A673 (cell line): ENCODE data around the gene NUDT17. TPM values are rescaled to one million over a fixed set of nuclear protein-coding genes. Genes with fewer than 3 reads are reported as not detected.

Source experiments
- BruUV-seq: library from RNA; stranded (reverse); fragments of 400-500 nt; replicated peaks from 2 replicates; lab custom pipeline; 2021; lab: Mats Ljungman, UMichigan
- CTCF ChIA-PET: fragments of 300-600 bp; sonication (Branson Sonifier 250); formaldehyde crosslinking; loops from one replicate; lab custom pipeline; 2022; ENCODE audit warnings: antibody characterized with exemption; lab: Charles Lee
- POLR2A ChIA-PET: fragments of 300-600 bp; sonication (Branson Sonifier 250); formaldehyde crosslinking; loops from one replicate; lab custom pipeline; 2022; ENCODE audit warnings: antibody characterized with exemption; ENCODE audit not compliant: low non-redundant PET; lab: Charles Lee
- DNase-seq: peaks from one replicate; pipeline ENCODE4 v3.0.0-alpha.2; 2015; ENCODE audit warnings: low spot score
- H3K27ac ChIP-seq: fragments of 200-600 bp; sonication (generic); 2 replicates; pipeline ENCODE4 v1.5.1; 2016; ENCODE audit warnings: mixed run types, low read depth, mild to moderate bottlenecking, mixed read lengths, antibody characterized with exemption, low read length; ENCODE audit not compliant: poor library complexity, severe bottlenecking
- H3K27me3 ChIP-seq: fragments of 200-600 bp; sonication (generic); replicated peaks from 2 replicates; pipeline ENCODE4 v1.6.1; 2017; ENCODE audit warnings: mixed run types, low read depth, mild to moderate bottlenecking, mixed read lengths, antibody characterized with exemption, low read length; ENCODE audit not compliant: insufficient read depth, poor library complexity
- H3K36me3 ChIP-seq: fragments of 200-600 bp; sonication (generic); 2 replicates; pipeline ENCODE4 v1.6.1; 2016; ENCODE audit warnings: mixed run types, mild to moderate bottlenecking, mixed read lengths, antibody characterized with exemption, low read length; ENCODE audit not compliant: insufficient read depth, poor library complexity, severe bottlenecking
- H3K4me1 ChIP-seq: fragments of 200-600 bp; sonication (generic); 2 replicates; pipeline ENCODE4 v1.6.1; 2017; ENCODE audit warnings: mixed run types, mild to moderate bottlenecking, mixed read lengths, antibody characterized with exemption, low read length; ENCODE audit not compliant: insufficient read depth, poor library complexity, severe bottlenecking
- H3K4me3 ChIP-seq: fragments of 200-600 bp; sonication (generic); 2 replicates; pipeline ENCODE4 v1.5.1; 2016; ENCODE audit warnings: low read depth, mixed run types, mild to moderate bottlenecking, mixed read lengths, low read length; ENCODE audit not compliant: poor library complexity, severe bottlenecking
- H3K9me3 ChIP-seq: fragments of 200-600 bp; sonication (generic); 2 replicates; pipeline ENCODE4 v1.6.1; 2016; ENCODE audit warnings: mixed run types, low read depth, mild to moderate bottlenecking, mixed read lengths, antibody characterized with exemption, low read length; ENCODE audit not compliant: poor library complexity, severe bottlenecking
- EZH2 ChIP-seq: fragments of 200-600 bp; sonication (generic); IDR thresholded peaks from 2 replicates; pipeline ENCODE4 v1.6.1; 2017; ENCODE audit warnings: borderline replicate concordance, low read depth, mild to moderate bottlenecking, mixed read lengths, antibody characterized with exemption, low read length; ENCODE audit not compliant: poor library complexity, severe bottlenecking
- intact Hi-C: fragments of 100-400 bp; cut with micrococcal nuclease; formaldehyde crosslinking; loops from one replicate; pipeline ENCODE4 v1.10.0; 2022; ENCODE audit not compliant: unreplicated experiment
- total RNA-seq: library from RNA; stranded (reverse); gene quantifications from 2 replicates; pipeline ENCODE4 v1.2.3, GENCODE V29; 2021
- TF ChIP-seq, protein P1 (sequence below): fragments of 300-800, 200-600 bp; sonication (generic); conservative IDR thresholded peaks from 2 replicates; pipeline ENCODE4 v1.5.1; 2017; ENCODE audit warnings: low read depth, mild to moderate bottlenecking, antibody characterized with exemption, low read length, moderate library complexity, mixed read lengths

The NUDT17 gene
- total RNA-seq, 1 experiment from 2014 or later, result 3.4 TPM

GRCh38 chr1:145846201-145846612 lies 777 bp downstream of the NUDT17 start:
- peak; percentile 67 for DNase-seq
- Histone ChIP-seq H3K4me3 (peak overlapping the region; percentile 74), H3K4me1 (peaks cover 12% of the 10 kb centered on the region), H3K27ac (peak overlapping the region; percentile 85), H3K27me3 (no peaks in the 10 kb centered on the region), H3K9me3 (no peaks in the 10 kb centered on the region), H3K36me3 (peaks cover 49% of the 10 kb centered on the region)
- TF ChIP-seq EZH2, result no peak
- TF ChIP-seq, protein P1, sequence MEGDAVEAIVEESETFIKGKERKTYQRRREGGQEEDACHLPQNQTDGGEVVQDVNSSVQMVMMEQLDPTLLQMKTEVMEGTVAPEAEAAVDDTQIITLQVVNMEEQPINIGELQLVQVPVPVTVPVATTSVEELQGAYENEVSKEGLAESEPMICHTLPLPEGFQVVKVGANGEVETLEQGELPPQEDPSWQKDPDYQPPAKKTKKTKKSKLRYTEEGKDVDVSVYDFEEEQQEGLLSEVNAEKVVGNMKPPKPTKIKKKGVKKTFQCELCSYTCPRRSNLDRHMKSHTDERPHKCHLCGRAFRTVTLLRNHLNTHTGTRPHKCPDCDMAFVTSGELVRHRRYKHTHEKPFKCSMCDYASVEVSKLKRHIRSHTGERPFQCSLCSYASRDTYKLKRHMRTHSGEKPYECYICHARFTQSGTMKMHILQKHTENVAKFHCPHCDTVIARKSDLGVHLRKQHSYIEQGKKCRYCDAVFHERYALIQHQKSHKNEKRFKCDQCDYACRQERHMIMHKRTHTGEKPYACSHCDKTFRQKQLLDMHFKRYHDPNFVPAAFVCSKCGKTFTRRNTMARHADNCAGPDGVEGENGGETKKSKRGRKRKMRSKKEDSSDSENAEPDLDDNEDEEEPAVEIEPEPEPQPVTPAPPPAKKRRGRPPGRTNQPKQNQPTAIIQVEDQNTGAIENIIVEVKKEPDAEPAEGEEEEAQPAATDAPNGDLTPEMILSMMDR, result peak; percentile 71
- ChIA-PET CTCF (interaction anchor here (2.9 kb wide), 1 partner anchor 13 kb away, joined by 25 read pairs; the partner anchor contains the start of gene PIAS3), POLR2A (interaction anchor here (0.9 kb wide), 1 partner anchor 19 kb away, joined by 5 read pairs; no protein-coding TSS in a partner anchor)
- BruUV-seq, result no TSS peak
- intact Hi-C loops, result loop anchor here (5.0 kb wide), 1 partner anchor 131 kb away; no protein-coding TSS in a partner anchor

GRCh38 chr1:145847827-145848226 lies 2.4 kb downstream of the NUDT17 start:
- peaks cover 45% of the 10 kb centered on the region for H3K36me3 ChIP-seq
- DNase-seq, result no peak
- intact Hi-C loops, result loop anchor here (5.0 kb wide), 1 partner anchor 129 kb away; no protein-coding TSS in a partner anchor
- peaks cover 12% of the 10 kb centered on the region for H3K4me1 ChIP-seq
- H3K9me3 ChIP-seq, result no peaks in the 10 kb centered on the region
- no peak for TF ChIP-seq EZH2
- TF ChIP-seq, protein P1, result no peak
- no peaks in the 10 kb centered on the region for H3K27me3 ChIP-seq
- H3K4me3 ChIP-seq, result no peak overlapping the region
- CTCF ChIA-PET, result no interaction called here
- BruUV-seq, result no TSS peak
- POLR2A ChIA-PET, result no interaction called here
- no peak overlapping the region for H3K27ac ChIP-seq

DNA sequence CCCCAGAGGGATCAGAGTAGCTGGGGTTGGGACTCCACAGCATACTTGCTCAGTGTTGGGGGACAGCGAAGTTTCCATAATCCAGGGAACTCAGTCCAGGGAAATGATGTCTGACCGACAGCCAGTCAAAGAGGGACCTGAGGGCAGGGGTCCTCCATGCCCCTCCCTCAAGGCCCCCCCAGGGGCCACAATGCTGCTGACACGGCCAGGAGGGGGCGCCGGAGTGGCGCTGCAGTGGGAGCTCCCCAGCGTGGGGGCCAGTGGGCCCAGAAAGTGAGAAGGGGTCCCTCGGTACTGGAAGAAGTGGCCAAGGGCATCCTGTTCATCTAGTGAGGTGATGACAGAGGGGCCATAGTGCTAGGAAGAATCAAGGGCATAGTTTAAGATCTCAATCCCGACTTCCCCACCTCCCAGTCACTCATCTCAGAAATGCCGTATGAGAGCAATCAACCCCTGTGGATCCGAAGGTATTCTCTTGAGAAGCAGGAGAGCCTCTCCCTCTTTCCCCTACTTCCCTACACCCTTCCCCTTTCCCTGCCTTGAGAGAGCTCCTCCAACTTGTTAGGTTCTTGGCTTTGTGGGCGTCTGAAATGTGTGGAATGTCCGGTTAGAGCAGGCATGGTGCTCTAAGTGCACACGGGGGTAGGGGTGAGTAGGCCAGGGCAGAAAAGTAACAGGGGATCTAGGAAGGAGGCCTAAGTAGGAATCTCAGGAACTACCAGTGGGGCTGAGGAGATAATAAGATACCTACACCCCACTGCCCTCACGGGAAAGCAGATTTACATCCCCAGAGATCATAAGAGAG lies 4.1 kb downstream of the NUDT17 start:
- Histone ChIP-seq H3K4me3 (no peak overlapping the region), H3K27me3 (no peaks in the 10 kb centered on the region), H3K9me3 (no peaks in the 10 kb centered on the region), H3K36me3 (peaks cover 52% of the 10 kb centered on the region), H3K27ac (no peak overlapping the region), H3K4me1 (peaks cover 12% of the 10 kb centered on the region)
- BruUV-seq, result no TSS peak
- no peak for DNase-seq
- POLR2A ChIA-PET, result no interaction called here
- TF ChIP-seq, protein P1, result peak; percentile 58
- TF ChIP-seq EZH2, result no peak
- CTCF ChIA-PET, result no interaction called here
- intact Hi-C loops, result loop anchor here (5.0 to 10.0 kb wide), 3 partner anchors 38 to 128 kb away; partner anchors contain the start of gene ANKRD35
